Caco-2 (cell line): Measurements from ENCODE around the gene SLFN12L. TPM values are rescaled to one million over a fixed set of nuclear protein-coding genes. Genes with fewer than 3 reads are reported as not detected.

Experiments
- BruUV-seq: library from RNA; stranded (reverse); fragments of 400-500 nt; replicated peaks from 2 replicates; lab custom pipeline; 2021; lab: Mats Ljungman, UMichigan
- CTCF ChIA-PET: fragments of 300-600 bp; sonication (Branson Sonifier 250); formaldehyde crosslinking; loops from one replicate; lab custom pipeline; 2022; ENCODE audit warnings: antibody characterized with exemption; lab: Charles Lee
- POLR2A ChIA-PET: fragments of 300-600 bp; sonication (Branson Sonifier 250); formaldehyde crosslinking; loops from one replicate; lab custom pipeline; 2022; ENCODE audit warnings: antibody characterized with exemption; lab: Charles Lee
- DNase-seq, 2 experiments: peaks; one replicate each; pipeline versions ENCODE4 v3.0.0 to v3.0.0-alpha.2; 2020 to 2022
- H3K27me3 ChIP-seq: replicated peaks from 2 replicates; pipeline ENCODE4 v1.6.0; 2011; ENCODE audit warnings: low read length; ENCODE audit not compliant: control insufficient read depth, insufficient read depth
- H3K36me3 ChIP-seq: 2 replicates; pipeline ENCODE4 v1.5.1; 2011; ENCODE audit warnings: low read length; ENCODE audit not compliant: control insufficient read depth, insufficient read depth
- H3K4me1 ChIP-seq: fragments of 250-450 bp; sonication (Bioruptor Pico); 2 replicates; pipeline ENCODE4 v1.5.1; 2020; ENCODE audit warnings: mild to moderate bottlenecking
- H3K4me3 ChIP-seq: 2 replicates; pipeline ENCODE4 v1.5.1; 2011; ENCODE audit warnings: low read depth, mild to moderate bottlenecking, control low read depth, low read length
- H3K9me3 ChIP-seq: fragments of 250-450 bp; sonication (Bioruptor Pico); 2 replicates; pipeline ENCODE4 v1.5.1; 2020; ENCODE audit warnings: mild to moderate bottlenecking, moderate library complexity
- H3K27ac Mint-ChIP-seq: one replicate; pipeline ENCODE4 v1.8.0; 2022; ENCODE audit warnings: mixed read lengths; ENCODE audit not compliant: unreplicated experiment
- H3K27me3 Mint-ChIP-seq: one replicate; pipeline ENCODE4 v1.8.0; 2022; ENCODE audit warnings: mixed read lengths; ENCODE audit not compliant: insufficient read depth, unreplicated experiment
- H3K36me3 Mint-ChIP-seq: one replicate; pipeline ENCODE4 v1.8.0; 2022; ENCODE audit warnings: mild to moderate bottlenecking, mixed read lengths; ENCODE audit not compliant: insufficient read depth, unreplicated experiment
- H3K4me1 Mint-ChIP-seq: one replicate; pipeline ENCODE4 v1.8.0; 2022; ENCODE audit warnings: low read depth, mixed read lengths; ENCODE audit not compliant: unreplicated experiment
- H3K4me3 Mint-ChIP-seq: one replicate; pipeline ENCODE4 v1.8.0; 2022; ENCODE audit warnings: mild to moderate bottlenecking, moderate library complexity, mixed read lengths; ENCODE audit not compliant: unreplicated experiment
- H3K9me3 Mint-ChIP-seq: one replicate; pipeline ENCODE4 v1.8.0; 2022; ENCODE audit warnings: mixed read lengths; ENCODE audit not compliant: unreplicated experiment
- CTCF ChIP-seq, 2 experiments: fragments of 200-600 bp in 1 of 2; IDR thresholded peaks; 1 replicate in 1 of 2; 2 replicates in 1 of 2; pipeline versions ENCODE4 v1.5.1 to v1.8.0; 2011 to 2022; ENCODE audit warnings: antibody characterized with exemption in 1 of 2, control low read depth in 1 of 2, inconsistent platforms in 1 of 2, low read depth in 1 of 2, low read length in 1 of 2, mild to moderate bottlenecking in 1 of 2, moderate library complexity in 1 of 2; ENCODE audit not compliant: insufficient read depth in 1 of 2, severe bottlenecking in 1 of 2, unreplicated experiment in 1 of 2
- intact Hi-C: fragments of 100-400 bp; cut with micrococcal nuclease; formaldehyde crosslinking; loops from one replicate; pipeline ENCODE4 v1.10.0; 2022; ENCODE audit not compliant: unreplicated experiment
- total RNA-seq: library from RNA; stranded (reverse); gene quantifications from 2 replicates; pipeline ENCODE4 v1.2.3, GENCODE V29; 2022

The SLFN12L gene
- total RNA-seq, 1 experiment from 2014 or later: not detected

GRCh38 chr17:35448214-35448898, 89.1 kb downstream of the SLFN12L start, which contains the start of gene SLFN13:
TSS of gene SLFN13 (minus strand) at chr17:35448766. CDS start at chr17:35445680, 3,086 bp downstream.
- no TSS peak for BruUV-seq
- DNase-seq: no peak
- Mint-ChIP-seq H3K4me3 (no peak within 1 kb of the TSS), H3K9me3 (no peaks in the 10 kb centered on the region), H3K36me3 (no peaks in the 10 kb centered on the region), H3K4me1 (no peaks in the 10 kb centered on the region), H3K27me3 (peaks cover 11% of the 10 kb centered on the region), H3K27ac (no peak within 1 kb of the TSS)
- Histone ChIP-seq H3K9me3 (no peaks in the 10 kb centered on the region), H3K4me3 (no peak within 1 kb of the TSS), H3K27me3 (no peaks in the 10 kb centered on the region; the same call in 1 of the 2 replicates), H3K4me1 (no peaks in the 10 kb centered on the region), H3K36me3 (no peaks in the 10 kb centered on the region)
- POLR2A ChIA-PET: no interaction called here
- intact Hi-C loops: no loop called here
- CTCF ChIA-PET: no interaction called here
- TF ChIP-seq CTCF (IDR thresholded peaks at IDR 0.05; ENCODE audit: insufficient read depth in 1 of 2, low read depth in 1 of 2, low read length in 1 of 2, severe bottlenecking in 1 of 2, unreplicated experiment in 1 of 2): no peak

GRCh38 chr17:35447499-35447898, 90.0 kb downstream of the SLFN12L start:
- H3K27me3 ChIP-seq: no peaks in the 10 kb centered on the region; the same call in 1 of the 2 replicates
- H3K9me3 Mint-ChIP-seq: no peaks in the 10 kb centered on the region
- no TSS peak for BruUV-seq
- ChIA-PET CTCF (no interaction called here), POLR2A (no interaction called here)
- H3K4me1 ChIP-seq: no peaks in the 10 kb centered on the region
- H3K4me3 Mint-ChIP-seq: no peak overlapping the region
- no peaks in the 10 kb centered on the region for H3K9me3 ChIP-seq
- no peaks in the 10 kb centered on the region for H3K36me3 ChIP-seq
- no peaks in the 10 kb centered on the region for H3K4me1 Mint-ChIP-seq
- intact Hi-C loops: no loop called here
- no peak for DNase-seq
- no peak overlapping the region for H3K4me3 ChIP-seq
- H3K36me3 Mint-ChIP-seq: no peaks in the 10 kb centered on the region
- TF ChIP-seq CTCF (IDR thresholded peaks at IDR 0.05; ENCODE audit: insufficient read depth in 1 of 2, low read depth in 1 of 2, low read length in 1 of 2, severe bottlenecking in 1 of 2, unreplicated experiment in 1 of 2): no peak
- H3K27me3 Mint-ChIP-seq: peaks cover 14% of the 10 kb centered on the region
- no peak overlapping the region for H3K27ac Mint-ChIP-seq

GRCh38 chr17:35438433-35438832, 99.0 kb downstream of the SLFN12L start:
- peaks cover 6% of the 10 kb centered on the region for H3K36me3 Mint-ChIP-seq
- H3K9me3 Mint-ChIP-seq: peaks cover 9% of the 10 kb centered on the region
- DNase-seq: no peak
- H3K4me3 Mint-ChIP-seq: no peak overlapping the region
- ChIA-PET CTCF (no interaction called here), POLR2A (no interaction called here)
- Histone ChIP-seq H3K27me3 (no peaks in the 10 kb centered on the region), H3K4me3 (no peak overlapping the region), H3K36me3 (no peaks in the 10 kb centered on the region), H3K9me3 (no peaks in the 10 kb centered on the region), H3K4me1 (peaks cover 7% of the 10 kb centered on the region)
- intact Hi-C loops: no loop called here
- H3K27me3 Mint-ChIP-seq: peaks cover 7% of the 10 kb centered on the region
- no peak overlapping the region for H3K27ac Mint-ChIP-seq
- H3K4me1 Mint-ChIP-seq: peaks cover 10% of the 10 kb centered on the region
- no TSS peak for BruUV-seq
- no peak for TF ChIP-seq CTCF (IDR thresholded peaks at IDR 0.05; ENCODE audit: insufficient read depth in 1 of 2, low read depth in 1 of 2, low read length in 1 of 2, severe bottlenecking in 1 of 2, unreplicated experiment in 1 of 2)
